ENCODE measurements around the gene WHRN.

DNA sequence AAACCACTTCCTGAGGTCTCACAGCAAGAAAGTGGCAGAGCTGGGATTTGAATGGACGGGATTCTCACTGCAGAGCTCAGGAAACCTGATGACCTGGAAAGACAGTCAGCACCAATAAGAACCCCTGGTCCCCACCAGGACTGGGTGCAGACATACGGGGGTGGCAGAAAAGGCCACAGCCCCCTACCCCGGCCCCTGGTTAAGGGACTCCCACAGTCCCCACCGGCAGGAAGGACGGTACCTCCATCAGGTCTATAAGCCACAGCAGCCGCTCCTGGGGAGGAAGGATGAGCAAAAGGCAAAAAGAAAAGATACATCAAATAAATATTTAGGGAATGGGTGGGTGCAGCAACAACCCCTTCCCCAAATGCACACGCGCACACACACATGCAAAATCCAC, 85.5 kb downstream of the WHRN start:
- TF ChIP-seq HNRNPUL1 (IDR thresholded peaks at IDR 0.05; ENCODE audit: low read depth, low read length) (no peak), ZNF230 (CRISPR knock-in tag; IDR thresholded peaks at IDR 0.05) (no peak), NR2C2 (CRISPR knock-in tag; IDR thresholded peaks at IDR 0.05; ENCODE audit: borderline replicate concordance) (no peak), EP300 (IDR thresholded peaks at IDR 0.05; ENCODE audit: low read depth in 2 of 2, low read length in 2 of 2) (no peak), EP300 (CRISPR knock-in tag; IDR thresholded peaks at IDR 0.05; ENCODE audit: borderline replicate concordance) (no peak), ZKSCAN5 (CRISPR knock-in tag; IDR thresholded peaks at IDR 0.05) (no peak), EZH2 (conservative IDR thresholded peaks at IDR 0.05; ENCODE audit: low read depth, low read length) (no peak), HHEX (CRISPR knock-in tag; IDR thresholded peaks at IDR 0.05) (no peak), ESRRA (CRISPR knock-in tag; IDR thresholded peaks at IDR 0.05; ENCODE audit: low read depth) (no peak), ZNF790 (CRISPR knock-in tag; IDR thresholded peaks at IDR 0.05; ENCODE audit: borderline replicate concordance) (no peak), ZNF253 (CRISPR knock-in tag; IDR thresholded peaks at IDR 0.05; ENCODE audit: borderline replicate concordance) (no peak)
- TF ChIP-seq, protein P1, sequence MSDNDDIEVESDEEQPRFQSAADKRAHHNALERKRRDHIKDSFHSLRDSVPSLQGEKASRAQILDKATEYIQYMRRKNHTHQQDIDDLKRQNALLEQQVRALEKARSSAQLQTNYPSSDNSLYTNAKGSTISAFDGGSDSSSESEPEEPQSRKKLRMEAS (IDR thresholded peaks at IDR 0.05): no peak
- TF ChIP-seq, protein P2, sequence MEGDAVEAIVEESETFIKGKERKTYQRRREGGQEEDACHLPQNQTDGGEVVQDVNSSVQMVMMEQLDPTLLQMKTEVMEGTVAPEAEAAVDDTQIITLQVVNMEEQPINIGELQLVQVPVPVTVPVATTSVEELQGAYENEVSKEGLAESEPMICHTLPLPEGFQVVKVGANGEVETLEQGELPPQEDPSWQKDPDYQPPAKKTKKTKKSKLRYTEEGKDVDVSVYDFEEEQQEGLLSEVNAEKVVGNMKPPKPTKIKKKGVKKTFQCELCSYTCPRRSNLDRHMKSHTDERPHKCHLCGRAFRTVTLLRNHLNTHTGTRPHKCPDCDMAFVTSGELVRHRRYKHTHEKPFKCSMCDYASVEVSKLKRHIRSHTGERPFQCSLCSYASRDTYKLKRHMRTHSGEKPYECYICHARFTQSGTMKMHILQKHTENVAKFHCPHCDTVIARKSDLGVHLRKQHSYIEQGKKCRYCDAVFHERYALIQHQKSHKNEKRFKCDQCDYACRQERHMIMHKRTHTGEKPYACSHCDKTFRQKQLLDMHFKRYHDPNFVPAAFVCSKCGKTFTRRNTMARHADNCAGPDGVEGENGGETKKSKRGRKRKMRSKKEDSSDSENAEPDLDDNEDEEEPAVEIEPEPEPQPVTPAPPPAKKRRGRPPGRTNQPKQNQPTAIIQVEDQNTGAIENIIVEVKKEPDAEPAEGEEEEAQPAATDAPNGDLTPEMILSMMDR (CRISPR knock-in tag; IDR thresholded peaks at IDR 0.05): no peak

All from HepG2 (cell line).